HL-60/S4 treated with phorbol 12-myristate 13-acetate at 8.2 ng/mL for 4 days and 3 days (cell line): ENCODE results near the gene SLC38A10.

ENCODE experiments used
- in situ Hi-C: fragments of 300-500 bp; cut with MboI; formaldehyde crosslinking; loops from 2 replicates; pipeline ENCODE4 v1.15.0; 2022; ENCODE audit warnings: low sequenced_read_pairs

SLC38A10 gene

DNA sequence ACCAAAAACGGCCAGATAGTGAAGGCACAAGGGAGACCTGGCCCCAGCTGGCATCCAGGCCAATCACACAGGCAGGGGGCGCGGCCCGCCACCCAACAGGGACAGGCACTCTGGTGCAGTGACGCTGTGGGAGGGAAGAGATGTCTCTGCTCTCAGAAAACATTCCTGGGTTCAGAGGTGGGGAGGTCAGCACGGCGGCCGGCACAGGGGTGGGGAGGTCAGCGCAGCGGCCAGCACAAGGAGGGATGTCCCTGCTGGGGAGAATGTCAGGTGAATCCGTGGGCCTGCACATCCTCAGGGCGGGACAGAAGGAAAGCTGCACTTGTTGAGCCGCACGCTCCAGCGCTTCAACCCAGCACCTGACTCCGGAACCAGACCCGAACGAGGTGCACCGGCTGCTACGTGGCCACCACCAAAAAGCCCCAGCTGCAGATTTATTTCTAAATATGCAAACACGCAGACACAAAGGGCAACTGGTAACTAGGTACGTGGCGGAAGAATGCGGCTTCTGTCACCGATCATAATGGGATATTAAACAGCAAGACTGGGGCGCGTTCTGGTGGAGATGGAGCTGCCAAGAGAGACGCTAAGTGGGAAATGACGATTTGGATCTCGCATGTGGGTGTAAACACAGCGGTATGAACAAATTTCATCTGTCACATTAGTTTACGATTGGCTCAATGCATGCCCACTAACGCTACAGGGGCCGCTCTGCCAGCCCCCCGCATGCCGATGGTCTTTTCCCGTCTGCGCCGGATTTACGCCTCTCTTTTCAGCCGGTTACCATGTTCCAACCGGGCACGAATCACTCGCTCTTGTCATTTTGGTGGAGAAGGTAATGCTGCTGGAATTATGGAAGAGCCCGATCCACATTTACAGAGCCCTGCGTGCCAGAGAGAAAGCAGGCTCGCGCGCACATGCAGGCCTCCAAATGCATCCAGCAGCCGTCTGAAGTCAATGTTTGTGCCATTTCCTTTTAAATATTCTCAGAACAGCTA, 15.5 kb downstream of the SLC38A10 start:
- in situ Hi-C loops = no loop called here

DNA sequence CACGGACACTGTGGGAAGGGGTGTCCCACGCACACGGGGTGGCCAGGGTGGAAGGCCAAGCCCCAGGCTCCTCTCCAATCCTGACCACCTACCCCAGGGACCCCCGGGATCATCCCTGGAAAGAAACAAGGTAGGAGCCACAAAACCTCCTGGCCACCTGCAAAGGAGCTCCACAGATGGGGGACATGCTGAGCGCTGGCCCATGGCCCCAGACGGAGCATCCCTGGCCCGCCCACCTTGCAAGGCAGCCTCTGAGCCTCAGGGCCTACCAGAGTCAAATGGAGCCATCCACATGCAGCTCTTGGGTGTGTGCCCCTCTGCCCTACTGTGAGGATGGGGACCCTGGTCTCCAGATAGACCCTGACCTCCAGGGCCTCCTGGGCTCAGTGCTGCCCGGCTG, 16.3 kb downstream of the SLC38A10 start:
- in situ Hi-C loops = no loop called here

DNA sequence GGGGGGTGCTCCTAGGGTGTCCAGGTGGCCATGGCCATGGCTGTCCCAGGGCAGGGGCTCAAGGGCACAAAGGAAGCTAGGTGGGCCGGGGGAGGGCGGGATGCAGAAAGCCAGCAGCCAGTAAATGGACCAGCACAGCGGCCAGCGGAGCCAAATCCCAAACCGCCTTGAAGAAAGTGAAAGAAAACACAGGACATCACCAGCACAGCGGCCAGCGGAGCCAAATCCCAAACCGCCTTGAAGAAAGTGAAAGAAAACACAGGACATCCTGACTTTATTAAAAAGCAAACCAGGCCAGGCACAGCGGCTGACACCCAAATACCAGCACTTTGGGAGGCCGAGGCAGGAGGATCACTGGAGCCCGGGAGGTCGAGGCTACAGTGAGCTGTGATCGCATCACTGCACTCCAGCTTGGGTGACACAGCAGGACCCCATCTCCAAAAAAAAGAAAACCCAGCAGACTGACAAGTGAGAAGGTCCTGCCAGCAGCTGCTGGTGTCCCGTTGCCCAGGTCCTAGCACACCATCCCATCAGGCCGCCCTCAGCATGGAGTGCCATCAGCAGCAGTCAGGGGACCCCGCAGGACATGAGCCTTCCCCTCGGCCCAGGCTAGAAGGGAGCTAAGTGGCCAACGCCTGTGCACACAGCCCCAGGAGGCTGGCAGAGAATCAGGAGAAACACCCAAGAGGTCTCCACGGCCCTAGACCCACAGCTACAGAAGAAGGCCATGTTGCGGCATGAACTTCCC, 17.0 kb downstream of the SLC38A10 start:
- in situ Hi-C loops = no loop called here

DNA sequence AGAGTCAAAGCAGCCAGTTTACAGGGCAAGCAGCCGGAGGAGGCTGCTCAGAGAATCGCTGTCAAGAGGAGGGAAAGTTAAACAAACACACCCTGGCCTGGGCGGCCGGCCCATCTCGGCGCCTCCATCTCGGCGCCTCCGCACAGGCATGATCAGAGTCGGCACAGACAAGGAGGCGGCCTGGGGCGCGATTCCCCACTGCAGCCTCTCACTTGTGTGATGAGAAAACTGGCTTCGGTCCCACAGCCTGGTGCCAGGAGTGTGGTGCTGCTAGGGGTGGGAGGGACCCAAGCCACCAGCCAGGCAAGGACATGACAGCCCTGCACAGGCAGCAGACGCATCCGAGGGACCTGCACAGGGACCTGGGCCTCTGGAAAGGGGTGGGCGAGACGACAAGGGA, 17.7 kb downstream of the SLC38A10 start:
- in situ Hi-C loops = no loop called here

DNA sequence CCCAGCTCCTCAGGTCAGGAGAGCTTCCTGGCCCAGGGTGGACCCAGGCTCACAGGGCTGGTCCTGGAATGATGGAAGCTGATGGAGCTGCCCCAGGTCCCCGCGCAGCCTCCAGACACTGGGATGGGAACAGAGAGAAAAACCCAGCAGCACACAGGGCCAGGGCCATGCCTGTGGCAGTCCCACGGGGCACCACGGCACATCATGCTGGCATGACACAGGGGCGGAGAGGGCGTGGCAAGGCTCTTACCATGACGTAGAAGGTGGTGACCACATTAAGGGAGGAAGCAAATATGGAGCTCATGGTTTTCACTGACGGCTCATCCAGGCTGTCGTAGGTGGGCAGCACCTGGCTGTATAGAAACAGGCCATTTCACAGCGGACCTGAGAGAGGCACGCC, 18.3 kb downstream of the SLC38A10 start:
- in situ Hi-C loops = no loop called here

DNA sequence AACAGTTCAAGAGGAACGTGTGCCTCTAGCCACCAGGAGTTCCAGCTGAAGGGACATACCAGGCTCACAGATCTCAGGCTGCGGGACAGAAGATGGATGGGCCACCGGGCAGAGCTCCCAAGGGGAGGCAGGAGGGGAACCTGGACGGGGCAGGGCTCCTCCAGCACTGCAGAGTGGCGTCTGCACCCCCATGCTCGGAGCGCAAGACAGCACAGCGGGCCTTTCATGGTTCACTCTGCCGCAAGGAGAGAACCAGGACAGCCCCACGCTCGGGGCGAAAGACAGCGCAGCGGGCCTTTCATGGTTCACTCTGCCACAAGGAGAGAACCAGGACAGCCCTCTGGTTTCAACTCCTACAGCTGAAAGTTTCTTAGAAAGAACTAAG, 20.6 kb downstream of the SLC38A10 start:
- in situ Hi-C loops = loop anchor here (25.0 kb wide), 1 partner anchor 338 kb away; no protein-coding TSS in a partner anchor

DNA sequence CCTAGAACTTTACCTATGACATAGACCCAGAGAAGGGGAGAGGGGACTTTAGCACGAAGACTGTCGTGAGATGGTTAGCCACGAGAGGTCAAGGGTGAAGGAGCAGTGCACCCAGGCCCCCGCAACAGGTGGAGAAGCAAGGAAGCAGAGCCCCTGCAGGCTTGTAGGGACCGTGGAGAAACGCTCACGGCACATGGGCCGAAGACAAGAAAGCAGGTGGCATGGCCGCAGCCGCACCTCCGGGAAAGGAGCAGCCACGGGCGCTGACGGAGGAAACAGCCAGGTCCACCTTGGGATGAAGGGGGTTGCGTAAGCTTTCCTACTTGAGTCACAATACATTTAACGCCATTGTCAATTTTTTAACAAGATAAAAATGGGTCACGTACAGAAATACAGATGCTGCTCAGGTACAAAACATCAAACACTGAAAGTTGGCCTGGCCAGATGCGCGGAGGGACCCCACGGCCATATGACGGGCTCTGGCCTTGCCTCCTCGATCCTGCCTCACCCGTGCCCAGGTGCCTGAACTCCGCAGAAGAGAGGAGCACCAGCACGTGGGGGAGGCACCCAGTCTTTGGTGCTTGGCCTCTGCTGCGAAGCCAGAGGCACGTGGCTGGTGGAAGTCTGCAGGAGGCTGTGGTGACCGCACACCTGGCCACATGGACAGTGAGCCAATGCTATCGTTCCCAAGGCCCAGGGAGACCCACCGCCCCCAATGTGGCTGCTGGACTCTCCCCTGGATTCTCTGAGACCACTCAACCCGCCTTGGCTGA, 21.2 kb downstream of the SLC38A10 start:
- in situ Hi-C loops = loop anchor here (25.0 kb wide), 1 partner anchor 338 kb away; no protein-coding TSS in a partner anchor

DNA sequence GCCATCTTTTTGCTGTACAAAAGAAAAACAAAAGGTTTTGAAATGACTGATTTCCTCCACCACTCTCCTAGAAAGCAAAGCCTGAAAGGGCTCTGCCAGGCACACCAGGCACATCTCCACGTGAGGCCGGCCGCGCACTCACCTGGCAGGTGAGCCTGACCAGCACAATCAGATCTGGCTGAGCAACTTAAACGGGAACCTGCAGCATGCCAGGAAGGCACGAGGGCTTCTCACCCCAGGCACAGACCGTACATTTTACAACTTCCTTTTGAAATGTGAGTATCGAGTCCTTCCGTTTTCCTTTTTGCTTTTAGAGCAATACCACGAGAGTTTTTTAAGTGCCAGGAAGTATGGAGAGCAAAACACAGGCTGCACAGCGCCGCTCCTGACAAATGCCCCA, 22.5 kb downstream of the SLC38A10 start:
- in situ Hi-C loops = loop anchor here (25.0 kb wide), 1 partner anchor 340 kb away; no protein-coding TSS in a partner anchor

DNA sequence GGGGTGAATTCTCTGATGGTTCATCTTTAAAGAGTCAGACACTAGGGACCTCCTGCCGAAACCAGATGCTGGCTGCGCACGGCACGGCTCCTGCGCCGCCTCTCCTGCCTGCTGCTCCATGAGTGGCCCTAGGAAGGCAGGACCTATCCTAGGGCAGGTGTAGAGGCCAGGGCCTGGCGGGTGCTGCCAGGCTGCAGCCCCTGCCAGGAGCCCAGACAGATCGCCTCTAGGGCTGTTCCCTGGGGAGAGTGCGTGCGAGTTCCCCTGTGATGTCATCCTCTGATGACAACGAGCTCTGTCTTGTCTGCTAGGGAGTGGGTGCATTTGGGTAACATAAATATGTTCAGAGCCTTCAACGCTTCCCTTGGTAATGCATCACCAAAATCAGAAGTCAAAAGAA, 23.9 kb downstream of the SLC38A10 start:
- in situ Hi-C loops = loop anchor here (25.0 kb wide), 1 partner anchor 341 kb away; no protein-coding TSS in a partner anchor

DNA sequence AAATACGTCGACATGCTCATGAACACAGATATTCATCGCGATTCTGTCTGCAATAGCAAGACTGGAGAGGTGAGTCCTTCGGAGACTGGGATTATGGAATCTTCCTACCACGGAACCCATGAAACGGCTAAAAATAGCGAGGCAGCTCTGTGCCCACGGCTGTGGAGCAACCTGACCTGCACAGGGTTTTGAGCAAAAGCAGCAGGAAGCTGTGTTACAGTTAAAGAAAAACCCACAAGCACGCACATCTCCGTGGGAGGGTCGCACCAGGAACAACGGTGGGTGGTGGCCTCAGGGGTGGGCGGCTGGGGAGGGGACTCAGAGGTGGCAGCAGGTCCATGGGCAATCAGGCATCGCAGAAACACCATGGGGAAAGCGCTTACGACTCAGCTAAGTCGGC, 24.8 kb downstream of the SLC38A10 start:
- in situ Hi-C loops = loop anchor here (25.0 kb wide), 1 partner anchor 342 kb away; no protein-coding TSS in a partner anchor

DNA sequence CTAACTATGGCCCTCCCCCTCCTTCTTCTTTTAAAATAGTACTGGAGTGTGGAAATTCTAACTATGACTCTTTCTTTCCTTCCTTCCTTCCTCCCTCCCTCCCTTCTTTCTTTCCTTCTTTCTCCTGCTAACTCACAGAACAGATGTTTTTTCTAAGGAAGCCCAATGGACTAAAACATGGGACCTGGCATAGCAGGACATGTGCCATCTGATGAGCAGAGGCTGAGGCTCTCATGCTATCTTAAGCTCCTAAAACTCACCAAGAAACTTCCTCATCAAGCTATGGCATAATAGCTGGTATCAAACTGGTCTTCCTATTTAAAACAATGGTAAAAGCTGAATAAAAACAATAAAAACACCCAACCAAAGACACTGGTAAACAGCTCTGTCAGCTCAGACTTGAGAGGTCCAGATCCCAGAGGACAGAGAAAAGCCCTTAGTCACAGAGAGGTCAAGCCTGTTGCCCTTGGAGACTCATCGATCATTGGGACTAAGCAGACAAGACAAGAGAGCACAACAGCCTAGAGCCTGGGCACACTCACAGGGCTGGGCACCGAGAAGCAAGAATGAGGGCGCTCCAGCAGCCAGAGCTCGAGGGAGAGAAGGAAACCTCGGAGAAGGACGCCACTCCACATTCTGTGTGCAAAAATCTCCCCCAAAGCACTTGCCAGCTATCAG, 27.6 kb downstream of the SLC38A10 start:
- in situ Hi-C loops = loop anchor here (25.0 kb wide), 1 partner anchor 345 kb away; no protein-coding TSS in a partner anchor

DNA sequence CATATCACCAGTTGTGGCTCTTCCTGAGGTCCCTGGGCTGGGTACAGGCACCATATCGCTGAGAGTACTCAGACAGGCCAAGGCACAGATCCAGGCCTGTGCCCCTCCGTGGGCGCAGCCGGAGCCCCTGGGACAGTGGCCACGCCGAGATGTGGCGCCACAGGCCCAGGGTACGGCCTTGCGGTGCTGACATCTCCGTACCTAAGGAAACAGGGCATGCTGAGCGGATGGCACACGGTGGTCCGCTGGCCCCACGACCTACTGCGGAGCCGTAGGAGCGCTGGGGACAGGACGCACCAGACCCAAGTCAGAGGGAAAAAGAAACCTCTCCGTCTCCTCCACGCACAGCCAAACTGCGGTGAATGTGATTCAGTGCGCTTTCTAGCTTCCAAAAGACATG, 29.5 kb downstream of the SLC38A10 start:
- in situ Hi-C loops = loop anchor here (25.0 kb wide), 1 partner anchor 347 kb away; no protein-coding TSS in a partner anchor

DNA sequence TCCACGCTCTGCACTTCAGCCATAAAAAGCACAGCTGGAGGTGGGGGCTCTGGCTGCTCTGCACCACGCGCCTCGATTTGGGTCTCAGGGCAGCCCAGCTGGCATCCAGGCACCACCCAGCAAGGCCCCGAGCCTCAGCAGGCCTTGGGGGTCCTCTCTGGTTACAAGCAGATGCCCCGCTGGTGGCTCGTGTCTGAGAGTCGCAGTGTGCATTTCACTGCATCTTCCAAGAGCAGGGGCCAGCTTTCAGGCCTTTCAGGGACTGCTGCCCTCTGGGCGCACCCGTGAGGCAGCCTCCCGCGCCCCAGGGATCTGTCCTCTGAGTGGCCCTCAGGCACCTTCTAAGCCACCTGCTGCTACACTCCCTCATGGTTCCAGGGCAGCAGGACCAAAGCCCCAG, 30.5 kb downstream of the SLC38A10 start:
- in situ Hi-C loops = loop anchor here (25.0 kb wide), 1 partner anchor 348 kb away; no protein-coding TSS in a partner anchor

DNA sequence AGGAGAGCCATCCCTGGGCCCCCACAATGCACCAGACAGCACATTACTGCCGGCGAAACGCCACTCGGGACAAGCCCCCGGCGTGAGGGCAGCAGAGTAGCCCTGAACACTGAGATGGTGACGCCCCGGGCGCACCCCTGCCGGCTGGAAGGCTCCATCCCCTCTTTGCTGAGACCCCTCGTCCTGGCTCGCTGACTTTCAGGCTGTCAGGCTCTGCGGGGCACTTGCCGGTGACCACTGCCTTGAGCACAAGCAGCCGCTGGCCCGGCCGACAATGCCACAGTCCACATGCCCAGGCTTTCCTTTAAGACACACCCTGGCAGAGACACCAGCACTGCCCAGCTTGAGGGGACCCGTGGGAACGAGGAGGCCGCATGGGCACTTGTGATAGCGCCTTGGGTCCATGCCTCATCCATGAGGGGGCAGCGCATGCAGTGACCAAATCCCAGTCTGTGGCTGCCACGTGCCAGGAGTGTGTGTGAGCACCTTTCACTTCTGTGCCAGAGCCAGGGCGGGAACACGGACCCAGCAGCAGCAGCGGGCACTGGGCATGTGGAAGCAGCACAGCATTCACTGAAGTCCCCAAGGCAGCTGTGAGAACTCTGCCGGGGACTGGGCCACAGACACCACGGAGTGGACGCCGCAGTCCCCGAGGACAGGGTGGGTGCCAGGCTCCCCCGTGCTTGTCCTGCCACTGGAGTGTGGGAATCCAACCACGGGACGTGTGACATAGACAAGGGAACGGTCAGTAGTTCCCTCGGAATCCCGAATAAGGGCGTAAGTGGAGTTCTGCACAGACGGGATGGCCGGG, 31.5 kb downstream of the SLC38A10 start:
- in situ Hi-C loops = loop anchor here (25.0 kb wide), 1 partner anchor 349 kb away; no protein-coding TSS in a partner anchor

DNA sequence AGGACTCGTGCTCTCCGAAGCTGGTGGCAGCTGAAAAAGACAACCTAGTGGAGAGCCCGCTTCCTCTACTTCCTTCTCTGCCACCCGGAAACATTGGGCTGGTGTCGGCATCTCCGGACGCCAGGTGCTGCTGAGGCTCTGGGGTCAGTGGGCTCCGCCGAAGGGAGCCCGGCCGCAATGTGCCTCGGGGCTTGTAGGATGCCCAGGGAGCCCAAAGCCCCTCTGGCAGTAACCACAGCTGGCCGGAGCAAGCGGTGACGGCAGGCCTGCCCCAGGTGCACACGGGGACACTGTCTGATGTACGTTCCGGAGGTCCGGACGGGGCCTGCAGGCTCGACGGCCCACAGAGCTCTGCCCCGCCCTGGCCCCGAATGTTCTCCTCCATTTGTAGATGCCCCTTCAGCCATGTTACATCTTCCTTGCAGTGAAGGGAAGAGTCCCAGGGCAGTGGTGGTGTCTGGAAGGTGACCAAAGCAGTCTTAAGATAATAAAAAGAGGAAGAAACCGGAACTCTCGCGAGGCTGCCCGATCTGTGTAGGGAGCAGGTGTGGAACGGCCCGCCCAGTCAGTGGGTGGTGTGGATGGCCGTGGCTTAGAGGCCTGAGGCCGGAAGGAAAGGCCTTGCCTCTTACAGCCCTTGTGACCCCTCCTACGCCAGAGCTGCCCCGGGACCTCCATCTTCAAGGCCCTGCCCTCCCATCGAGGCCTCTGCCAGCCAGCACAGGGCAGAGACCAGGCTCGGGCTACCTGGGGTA, 33.3 kb downstream of the SLC38A10 start:
- in situ Hi-C loops = loop anchor here (25.0 kb wide), 1 partner anchor 351 kb away; no protein-coding TSS in a partner anchor

DNA sequence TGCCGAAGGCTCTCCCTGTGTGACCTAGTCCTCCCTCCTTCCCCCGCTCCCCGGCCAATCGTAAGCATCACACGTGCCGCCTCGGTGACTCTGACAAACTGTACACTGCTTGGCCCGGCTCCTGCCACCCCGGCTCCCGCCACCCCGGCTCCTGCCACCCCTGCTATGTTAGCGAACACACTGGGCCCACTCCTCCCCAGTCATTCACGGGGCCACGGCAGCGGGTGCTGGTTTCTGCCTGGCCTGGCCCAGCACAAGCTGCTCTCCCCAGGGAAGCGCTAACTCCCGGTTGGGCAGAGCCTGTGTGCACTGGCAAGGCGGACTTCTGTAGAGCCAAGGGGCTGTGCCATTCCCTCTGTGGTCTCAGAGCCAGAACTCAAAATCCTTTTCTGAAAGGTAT, 34.0 kb downstream of the SLC38A10 start:
- in situ Hi-C loops = loop anchor here (25.0 kb wide), 1 partner anchor 351 kb away; no protein-coding TSS in a partner anchor

DNA sequence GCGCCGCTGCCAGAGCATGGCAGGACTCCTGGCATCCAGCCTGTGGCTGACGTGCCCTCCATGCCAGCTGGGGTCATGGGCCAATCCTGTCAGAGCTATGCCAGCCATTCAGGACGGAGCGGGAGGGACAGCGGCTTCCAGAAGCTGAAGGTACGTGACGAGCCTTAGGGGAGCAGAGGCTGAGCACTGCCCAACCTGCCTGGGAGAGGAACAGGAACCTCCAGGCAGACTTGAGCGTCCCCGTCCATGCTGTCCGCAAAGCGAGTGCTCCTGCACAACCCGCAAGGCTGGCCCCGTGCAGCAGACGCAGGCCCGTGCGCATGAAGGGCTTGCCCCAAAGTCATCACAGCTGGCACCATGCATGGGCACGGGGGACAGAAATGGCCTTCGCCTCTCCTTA, 34.5 kb downstream of the SLC38A10 start:
- in situ Hi-C loops = loop anchor here (25.0 kb wide), 1 partner anchor 352 kb away; no protein-coding TSS in a partner anchor

DNA sequence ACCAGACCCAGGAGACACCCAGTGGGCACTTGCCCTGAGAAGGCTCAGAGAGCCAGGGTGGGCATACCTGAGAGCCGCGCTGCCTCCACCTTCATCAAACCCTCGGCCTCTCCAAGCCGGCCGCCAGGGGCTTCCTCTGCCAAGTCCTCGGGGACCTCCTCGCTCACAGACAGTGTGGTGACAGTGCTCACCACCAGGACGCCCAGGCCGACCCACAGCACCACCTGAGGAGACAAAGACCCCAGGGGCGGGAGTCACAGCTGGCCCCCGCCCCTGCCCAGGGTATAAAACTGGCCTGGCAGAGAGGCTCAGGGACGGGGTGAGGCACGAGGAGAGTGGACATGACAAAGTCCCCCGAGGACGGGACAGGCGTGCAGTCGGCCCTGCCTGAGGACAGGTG, 34.9 kb downstream of the SLC38A10 start:
- in situ Hi-C loops = loop anchor here (25.0 kb wide), 1 partner anchor 352 kb away; no protein-coding TSS in a partner anchor
